RCC 7860 (cell line): ENCODE measurements around the gene NGEF.
"Not testable (repeated sequence)": the region's sequence is repeated elsewhere in the genome, so short reads cannot be mapped to it uniquely, and the experiment has no call there.

Source experiments
- DNase-seq: peaks from one replicate; pipeline ENCODE4 v3.0.0-alpha.2; 2015; ENCODE audit warnings: low spot score
- FAIRE-seq: peaks from 2 replicates; lab custom pipeline; 2012; peaks lifted over from hg19 to GRCh38; lab: Jason Lieb, UNC

NGEF gene

DNA sequence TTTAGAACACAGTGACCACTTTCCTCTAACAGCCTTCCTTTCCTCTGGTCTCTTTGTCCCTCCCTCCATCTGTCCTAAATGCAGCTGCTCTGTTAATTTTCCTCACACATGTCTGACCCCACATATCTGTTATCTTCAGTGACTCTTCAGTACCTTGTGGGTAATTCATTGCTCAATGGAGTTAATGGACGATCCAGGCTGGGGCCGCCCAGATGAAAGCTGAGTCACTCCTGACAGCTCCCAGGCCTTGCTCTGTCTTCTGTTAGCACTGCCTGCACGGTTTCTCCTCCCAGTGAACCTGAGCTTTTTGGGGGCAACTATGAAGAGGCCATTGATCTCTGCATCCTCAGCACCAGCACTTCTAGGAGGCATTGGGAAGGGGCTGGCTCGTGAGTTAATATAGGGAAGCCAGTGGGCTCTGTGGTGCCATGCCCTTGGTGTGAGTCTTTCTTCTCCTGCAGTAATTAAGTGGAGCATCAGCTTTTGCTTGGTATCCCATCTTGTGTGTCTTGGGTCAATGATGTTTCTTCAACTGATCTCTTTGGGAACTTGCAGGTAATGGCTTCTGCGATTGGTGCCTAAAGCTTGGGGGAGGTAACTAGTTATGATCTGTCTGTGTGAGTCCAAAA is 75.7 kb downstream of the NGEF start:
- peak; percentile 74 for DNase-seq
- FAIRE-seq = peak; percentile 91

- no peak for FAIRE-seq
- no peak for DNase-seq
These were observed 81.4 kb downstream of the NGEF start for GRCh38 chr2:232931636-232932035.

DNA sequence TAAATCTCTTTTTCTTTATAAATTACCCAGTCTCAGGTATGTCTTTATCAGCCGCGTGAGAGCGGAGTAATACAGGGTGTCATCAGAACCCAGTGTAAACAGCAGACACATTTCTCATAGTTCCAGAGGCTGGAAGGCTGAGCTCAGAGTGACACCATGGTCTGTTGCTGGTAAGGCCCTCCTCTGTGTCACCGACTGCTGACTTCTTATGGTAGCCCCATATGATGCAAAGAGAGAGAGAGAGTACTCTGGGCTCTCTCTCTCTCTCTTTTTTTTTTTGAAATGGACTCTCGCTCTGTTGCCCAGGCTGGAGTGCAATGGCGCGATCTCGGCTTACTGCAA is 83.0 kb downstream of the NGEF start:
- FAIRE-seq (no peak), DNase-seq (no peak)

DNA sequence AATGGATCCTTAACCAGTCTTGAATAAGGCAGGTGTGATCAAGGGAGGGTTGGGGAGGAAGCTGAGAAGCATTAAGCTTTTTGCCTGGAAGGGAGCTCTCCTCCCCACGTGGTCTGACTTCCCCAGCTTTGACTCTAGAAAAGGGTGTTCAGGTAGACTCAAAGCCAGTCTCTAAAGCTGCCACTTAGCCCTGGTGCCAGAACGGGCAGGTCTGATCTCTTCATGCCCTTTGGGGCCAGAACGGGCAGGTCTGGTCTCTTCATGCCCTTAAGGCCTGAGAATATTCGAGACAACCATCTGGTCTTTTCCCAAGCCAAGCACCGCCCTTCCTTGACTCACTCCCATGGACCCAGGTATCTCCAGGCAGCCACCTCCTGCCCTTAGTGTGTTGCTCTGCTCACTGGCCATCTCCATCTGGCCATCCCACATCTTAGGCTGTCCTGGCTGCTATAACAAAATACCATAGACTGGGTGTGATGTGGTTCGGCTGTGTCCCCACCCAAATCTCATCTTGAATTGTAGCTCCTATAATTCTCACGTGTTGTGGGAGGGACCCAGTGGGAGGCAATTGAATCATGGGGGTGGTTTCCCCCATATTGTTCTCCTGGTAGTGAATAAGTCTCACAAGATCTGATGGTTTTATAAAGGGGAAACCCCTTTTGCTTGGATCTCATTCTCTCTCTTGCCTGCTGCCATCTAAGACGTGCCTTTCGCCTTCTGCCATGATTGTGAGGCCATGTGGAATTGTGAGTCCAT is 83.6 kb downstream of the NGEF start:
- FAIRE-seq (no peak), DNase-seq (no peak)

- FAIRE-seq = no peak
These were observed 84.3 kb downstream of the NGEF start for GRCh38 chr2:232928551-232929302.

DNA sequence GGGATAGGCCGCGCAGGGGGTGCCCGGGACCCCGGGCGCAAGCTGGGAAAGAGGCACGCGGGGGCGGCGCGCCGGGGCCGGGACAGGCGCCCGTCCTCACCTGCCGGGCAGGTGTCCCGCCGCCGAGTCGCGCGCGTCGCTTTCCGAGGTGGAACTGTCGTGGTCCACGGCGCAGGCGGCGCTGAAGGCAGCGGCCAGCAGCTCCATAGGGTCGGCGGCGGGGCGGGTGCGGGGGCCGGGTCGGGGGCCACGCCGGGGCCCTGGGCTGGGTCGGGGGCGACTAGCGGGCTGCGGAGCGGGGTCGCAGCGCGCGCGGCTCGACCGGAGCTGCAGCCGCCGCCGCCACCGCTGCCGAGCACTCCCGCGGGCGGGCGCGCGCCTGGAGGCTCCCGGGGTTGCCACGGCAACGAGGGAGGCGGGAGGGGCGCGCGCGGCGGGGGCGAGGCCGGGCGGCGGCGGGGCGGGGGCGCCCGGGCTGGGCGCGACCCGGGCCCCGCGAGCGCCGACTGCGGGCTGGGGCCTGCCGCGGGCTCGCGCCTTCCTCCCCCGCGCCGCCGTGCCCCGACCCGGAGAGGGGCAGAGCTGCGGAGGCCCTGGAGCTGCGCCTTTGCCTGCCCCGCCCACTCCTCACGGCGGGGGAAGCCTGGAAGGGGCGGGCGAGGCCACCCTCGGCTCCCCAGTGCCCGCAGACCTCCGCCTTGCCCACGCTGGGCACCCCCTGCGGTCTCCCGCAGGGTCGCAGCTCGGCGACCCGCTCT is 85.1 kb downstream of the NGEF start:
- FAIRE-seq (no peak), DNase-seq (no peak)

More at GRCh38 chr2:232928551-232929302, 84.3 kb downstream of the NGEF start:
- no peak for DNase-seq

GRCh38 chr2:232927032-232927792 is 85.8 kb downstream of the NGEF start:
- no peak for DNase-seq
- FAIRE-seq = no peak

DNA sequence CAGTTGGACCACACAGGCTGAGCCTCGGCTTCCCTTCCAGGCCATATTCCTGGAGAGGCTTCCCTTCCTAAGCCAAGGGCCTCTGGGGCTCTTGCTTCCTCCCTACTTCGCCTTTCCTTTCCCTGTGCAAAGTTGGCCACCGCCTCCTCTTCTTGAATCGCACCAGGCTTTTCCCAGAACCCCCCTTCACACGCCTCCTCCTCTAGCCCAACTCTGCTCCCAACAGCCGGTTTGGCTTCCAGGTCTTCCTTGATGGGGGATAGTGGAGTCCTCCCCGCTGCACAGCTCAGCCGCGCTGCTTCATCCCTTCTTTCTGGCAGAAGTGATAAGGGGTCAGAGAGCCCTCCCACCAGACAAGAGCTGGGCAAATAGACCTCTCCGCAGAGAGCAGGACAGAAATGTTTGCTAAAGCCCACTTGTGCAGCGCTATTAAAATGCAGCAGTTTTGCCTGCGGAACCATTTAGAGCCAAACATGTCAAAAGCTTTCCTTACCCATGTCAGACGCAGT is 86.6 kb downstream of the NGEF start:
- DNase-seq (no peak), FAIRE-seq (no peak)

GRCh38 chr2:232925821-232926156 is 87.3 kb downstream of the NGEF start:
- no peak for FAIRE-seq

DNA sequence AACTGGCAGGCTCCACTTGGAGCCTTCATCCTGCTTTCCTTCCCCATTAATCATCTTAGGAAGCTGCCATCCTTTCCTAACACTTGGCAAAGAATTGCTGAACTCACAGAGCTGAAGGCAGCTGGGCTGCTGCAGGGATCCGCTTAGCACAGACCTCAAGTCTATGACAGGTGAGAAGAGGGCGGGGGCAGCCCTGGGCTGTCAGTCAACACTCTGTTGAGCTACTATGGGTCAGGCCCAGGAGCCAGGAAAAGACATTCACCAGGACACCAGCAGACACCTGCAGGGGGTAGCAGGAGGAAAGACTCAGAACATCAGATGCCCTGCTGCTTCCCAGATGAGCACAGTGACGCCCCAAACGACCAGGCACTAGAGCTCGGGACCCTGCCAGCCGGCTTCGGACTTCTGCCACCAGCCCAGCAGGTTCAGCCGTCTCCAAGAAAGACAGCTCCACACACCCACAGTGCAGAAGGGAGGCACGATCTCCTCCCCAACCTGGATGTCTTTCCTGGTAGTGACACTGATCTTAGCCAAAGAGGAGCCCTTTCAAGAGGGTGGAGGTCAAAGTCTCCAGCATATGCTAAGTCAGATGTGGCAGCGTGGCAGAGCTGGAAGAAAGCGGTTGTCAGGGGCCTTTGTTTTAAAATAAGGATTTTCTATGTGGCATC is 87.8 kb downstream of the NGEF start:
- FAIRE-seq (no peak), DNase-seq (no peak)

More at GRCh38 chr2:232925821-232926156, 87.3 kb downstream of the NGEF start:
- no peak for DNase-seq

DNA sequence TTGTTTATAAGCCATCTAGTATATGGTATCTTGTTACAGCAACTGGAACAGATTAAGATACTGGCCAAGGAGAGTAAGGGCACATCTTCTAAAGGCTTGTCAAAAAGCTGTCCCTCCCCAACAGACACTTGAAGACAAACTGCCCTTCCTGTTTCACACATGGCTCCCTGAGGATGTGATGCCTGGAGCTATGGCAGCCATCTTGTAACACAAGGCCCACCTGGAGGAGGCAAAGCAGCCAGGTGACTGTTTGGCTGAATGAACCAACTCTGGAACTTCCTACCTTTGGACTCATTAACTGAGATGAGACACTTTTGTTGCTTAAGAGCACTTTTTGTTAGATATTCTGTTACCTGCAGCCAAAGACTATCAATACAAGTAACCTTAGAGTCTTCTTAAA is 88.6 kb downstream of the NGEF start:
- no peak for FAIRE-seq

DNA sequence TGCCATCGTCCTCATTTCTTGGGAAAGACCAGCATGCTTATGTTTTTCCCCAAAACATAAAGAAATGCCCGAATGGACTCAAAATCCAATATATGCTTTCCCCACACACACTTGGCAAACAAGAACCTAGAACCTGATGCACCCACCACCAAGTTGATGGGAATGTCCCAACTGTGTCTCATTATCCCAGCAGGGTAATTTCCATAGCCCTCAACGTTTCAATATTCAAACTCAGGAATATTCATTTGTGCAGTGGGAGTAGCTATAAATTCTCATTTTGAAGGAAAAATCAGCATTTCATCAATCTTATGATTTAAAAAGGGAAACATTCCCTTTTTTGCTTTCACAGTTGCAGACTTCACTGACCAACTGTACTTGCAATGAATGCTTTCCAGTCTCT is 92.3 kb downstream of the NGEF start:
- FAIRE-seq = no peak
- DNase-seq = no peak

More for the DNA sequence above, 88.6 kb downstream of the NGEF start:
- no peak for DNase-seq

DNA sequence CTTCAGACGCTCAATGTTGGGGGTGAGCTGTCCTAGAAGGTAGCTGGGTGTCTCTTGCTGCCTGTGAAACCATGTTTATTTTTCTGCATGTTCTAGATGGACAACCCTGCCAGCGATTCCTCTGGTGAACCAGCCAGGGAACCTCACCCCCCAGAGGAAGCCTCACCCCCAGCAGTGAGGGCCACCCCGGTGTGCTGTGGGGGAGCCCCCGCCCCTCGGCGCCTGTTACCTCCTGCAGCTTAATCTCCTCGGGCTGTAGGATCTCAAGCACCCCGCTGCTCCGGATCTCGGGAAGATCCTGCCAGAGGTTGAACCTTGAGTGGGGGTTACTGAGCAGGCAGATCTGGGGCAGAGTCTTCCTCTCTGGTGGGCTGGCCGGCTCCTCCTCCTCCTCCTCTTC is 93.0 kb downstream of the NGEF start:
- no peak for FAIRE-seq
- no peak for DNase-seq

DNA sequence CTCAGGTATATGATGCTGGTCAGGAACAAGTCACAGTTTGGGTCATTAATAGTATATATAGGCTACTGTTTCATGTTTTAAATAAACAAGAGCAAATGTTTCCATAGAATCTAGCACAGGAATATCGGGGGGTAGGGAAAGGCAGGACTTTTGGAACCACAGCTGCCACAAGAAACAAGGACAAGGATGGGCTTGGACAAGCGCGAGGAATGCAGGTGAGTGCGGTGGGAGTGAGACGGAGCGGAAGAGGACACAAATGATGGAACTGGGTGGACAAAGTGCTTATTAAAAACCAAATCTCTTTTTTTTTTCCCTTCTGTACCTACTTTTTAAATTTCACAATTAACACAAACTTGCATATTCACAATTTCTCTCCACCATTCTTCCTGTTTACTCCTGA is 93.9 kb downstream of the NGEF start:
- DNase-seq (no peak), FAIRE-seq (no peak)

DNA sequence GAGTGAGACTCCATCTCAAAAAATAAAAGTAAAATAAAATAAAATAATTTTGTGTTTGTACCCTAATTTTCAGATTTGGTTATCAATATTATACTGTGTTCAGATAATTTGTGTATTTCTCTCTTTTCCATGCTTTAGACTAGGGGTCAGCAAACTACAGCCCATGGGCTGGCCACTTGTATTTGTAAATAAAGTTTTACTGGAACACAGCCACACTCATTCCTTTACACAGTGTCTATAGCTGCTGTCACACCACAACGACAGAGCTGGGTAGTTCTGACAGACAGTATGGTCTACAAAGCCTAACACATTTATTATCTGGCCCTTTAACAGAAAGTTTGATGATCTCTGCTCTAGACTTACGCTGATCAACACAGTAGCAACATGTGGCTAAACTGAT is 99.2 kb downstream of the NGEF start:
- DNase-seq (no peak), FAIRE-seq (no peak)

DNA sequence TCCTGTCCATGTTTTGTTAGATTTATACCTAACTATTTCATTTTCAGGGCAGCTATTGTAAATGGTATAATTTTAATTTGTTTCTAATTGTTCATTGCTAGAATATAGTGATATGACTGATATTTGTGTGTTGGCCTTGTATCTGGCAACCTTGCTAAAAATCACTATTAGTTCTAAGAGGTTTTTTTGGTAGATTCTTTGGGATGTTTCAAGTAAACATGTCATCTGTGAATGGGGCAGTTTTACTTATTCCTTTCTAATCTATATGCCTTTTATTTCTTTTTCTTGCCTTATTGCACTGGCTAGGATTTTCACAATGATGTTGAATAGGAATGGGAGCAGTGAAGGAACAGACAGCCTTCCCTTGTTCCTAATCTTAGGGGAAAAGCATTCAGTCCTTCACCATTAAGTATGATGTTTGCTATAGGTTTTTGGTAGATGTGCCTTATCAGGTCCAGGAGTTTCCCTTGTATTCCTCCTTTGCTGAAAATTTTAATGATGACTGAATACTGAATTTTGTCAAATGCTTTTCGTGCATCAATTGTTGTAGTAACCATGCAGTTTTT is 101.3 kb downstream of the NGEF start:
- DNase-seq (no peak), FAIRE-seq (no peak)

GRCh38 chr2:232910376-232910775 is 102.7 kb downstream of the NGEF start:
- DNase-seq (no peak), FAIRE-seq (no peak)

DNA sequence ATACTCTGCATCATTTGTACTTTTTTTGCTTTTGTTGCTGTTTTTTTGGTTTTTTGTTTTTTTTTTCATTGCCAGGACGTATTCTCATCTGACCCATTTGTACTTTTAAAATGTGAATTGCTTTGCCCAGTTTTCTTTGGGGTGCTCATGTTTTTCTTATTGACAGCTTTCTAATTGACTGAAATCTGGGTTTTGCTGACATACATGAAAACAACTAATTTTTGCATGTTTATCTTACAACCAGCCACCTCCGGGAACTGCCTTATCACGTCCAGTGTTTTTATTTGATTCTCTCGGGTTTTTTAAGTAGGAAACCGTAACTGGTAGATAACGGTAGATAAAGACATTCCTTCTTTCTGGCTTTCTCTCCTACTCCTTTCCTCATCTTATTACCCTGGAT is 104.4 kb downstream of the NGEF start:
- no peak for FAIRE-seq

DNA sequence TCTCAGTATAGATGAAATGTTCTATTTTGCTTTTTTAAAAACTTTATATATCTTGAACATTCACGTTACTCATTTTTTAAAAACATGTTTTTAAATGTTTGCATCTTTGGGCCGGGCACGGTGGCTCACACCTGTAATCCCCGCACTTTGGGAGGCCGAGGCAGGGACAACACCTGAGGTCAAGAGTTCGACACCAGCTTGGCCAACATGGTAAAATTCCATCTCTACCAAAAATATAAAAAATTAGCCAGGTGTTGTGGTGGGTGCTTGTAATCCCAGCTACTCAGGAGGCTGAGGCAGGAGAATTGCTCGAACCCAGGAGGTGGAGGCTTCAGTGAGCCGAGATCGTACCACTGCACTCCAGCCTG is 105.4 kb downstream of the NGEF start:
- not testable (repeated sequence) for DNase-seq, FAIRE-seq

More for the DNA sequence above, 104.4 kb downstream of the NGEF start:
- no peak for DNase-seq
